H1 (cell line): Measurements from ENCODE around the gene JAK2. TPM values are rescaled to one million over a fixed set of nuclear protein-coding genes. Genes with fewer than 3 reads are reported as not detected.

Experiments used
- CTCF ChIA-PET: fragments of 300-600 bp; sonication (Branson Sonifier 250); formaldehyde crosslinking; loops from one replicate; lab custom pipeline; 2021; ENCODE audit not compliant: partially characterized antibody; lab: Charles Lee
- POLR2A ChIA-PET: fragments of 300-600 bp; sonication (Branson Sonifier 250); formaldehyde crosslinking; loops from one replicate; lab custom pipeline; 2021; ENCODE audit warnings: inconsistent platforms; ENCODE audit not compliant: partially characterized antibody; lab: Charles Lee
- DNase-seq, 2 experiments: peaks; one replicate each; pipeline versions ENCODE4 v3.0.0 to v3.0.0-alpha.2; 2010 to 2022; ENCODE audit warnings: low spot score in 2 of 2, low read depth in 1 of 2, mixed read lengths in 1 of 2
- FAIRE-seq: peaks from 2 replicates; lab custom pipeline; 2011; peaks lifted over from hg19 to GRCh38; lab: Jason Lieb, UNC
- H2AFZ ChIP-seq: 2 replicates; pipeline ENCODE4 v1.8.1; 2012; ENCODE audit warnings: low read length, inconsistent platforms
- H2AK5ac ChIP-seq: 2 replicates; pipeline ENCODE4 v1.6.1; 2013; ENCODE audit warnings: low read depth, low read length
- H2BK120ac ChIP-seq: replicated peaks from 2 replicates; pipeline ENCODE3; 2013; ENCODE audit warnings: low read depth, low read length, inconsistent platforms
- H2BK12ac ChIP-seq: 2 replicates; pipeline ENCODE4 v1.6.1; 2013; ENCODE audit warnings: low read depth, low read length
- H2BK15ac ChIP-seq: 2 replicates; pipeline ENCODE4 v1.6.1; 2013; ENCODE audit warnings: low read length
- H2BK20ac ChIP-seq: 2 replicates; pipeline ENCODE4 v1.6.1; 2013; ENCODE audit warnings: low read length
- H2BK5ac ChIP-seq: 2 replicates; pipeline ENCODE4 v1.6.1; 2013; ENCODE audit warnings: low read depth, low read length
- H3K14ac ChIP-seq: 2 replicates; pipeline ENCODE4 v1.6.1; 2013; ENCODE audit warnings: inconsistent platforms; ENCODE audit not compliant: insufficient read length
- H3K18ac ChIP-seq: 2 replicates; pipeline ENCODE4 v1.6.1; 2013; ENCODE audit warnings: low read length; ENCODE audit errors: extremely low read depth
- H3K23ac ChIP-seq: 2 replicates; pipeline ENCODE4 v1.6.1; 2013; ENCODE audit warnings: inconsistent platforms; ENCODE audit not compliant: insufficient read length
- H3K23me2 ChIP-seq: 2 replicates; pipeline ENCODE4 v1.6.1; 2013; ENCODE audit warnings: low read depth, low read length
- H3K27ac ChIP-seq: 2 replicates; pipeline ENCODE4 v1.6.1; 2011; ENCODE audit warnings: low read depth, low read length, inconsistent platforms
- H3K27me3 ChIP-seq, 4 experiments: replicated peaks in 1 of 4; 1 replicate in 1 of 4; 2 replicates in 3 of 4; pipeline versions ENCODE4 v1.6.1 to v1.8.1; 2011 to 2013; ENCODE audit warnings: low read length in 3 of 4, mild to moderate bottlenecking in 3 of 4, inconsistent platforms in 2 of 4, mixed read lengths in 2 of 4, moderate library complexity in 1 of 4; ENCODE audit not compliant: control insufficient read depth in 3 of 4, insufficient read depth in 3 of 4; ENCODE audit errors: extremely low read depth in 1 of 4
- H3K36me3 ChIP-seq, 4 experiments: 2 replicates each; pipeline versions ENCODE4 v1.6.1 to v1.8.1; 2011 to 2013; ENCODE audit warnings: mild to moderate bottlenecking in 4 of 4, low read length in 3 of 4, moderate library complexity in 2 of 4, control low read depth in 1 of 4, inconsistent platforms in 1 of 4; ENCODE audit not compliant: insufficient read depth in 4 of 4, control insufficient read depth in 2 of 4
- H3K4ac ChIP-seq: replicated peaks from 2 replicates; pipeline ENCODE3; 2013; ENCODE audit warnings: low read length, low read depth, mixed read lengths, inconsistent platforms; ENCODE audit not compliant: insufficient read length
- H3K4me1 ChIP-seq, 4 experiments: replicated peaks in 1 of 4; 1 replicate in 1 of 4; 2 replicates in 3 of 4; pipeline versions ENCODE4 v1.6.1 to v1.8.1; 2011 to 2013; ENCODE audit warnings: low read length in 3 of 4, inconsistent platforms in 2 of 4, mixed read lengths in 1 of 4; ENCODE audit not compliant: insufficient read depth in 4 of 4, control insufficient read depth in 3 of 4
- H3K4me2 ChIP-seq, 2 experiments: 2 replicates each; pipeline versions ENCODE4 v1.6.1 to v1.8.1; 2011 to 2013; ENCODE audit warnings: low read depth in 2 of 2, low read length in 2 of 2, control low read depth in 1 of 2, inconsistent platforms in 1 of 2, mild to moderate bottlenecking in 1 of 2; ENCODE audit not compliant: insufficient read depth in 1 of 2
- H3K4me3 ChIP-seq, 4 experiments: fragments of 200-600, 300-600 bp in 1 of 4; sonication (generic), shearing (Covaris generic), sonication (Bioruptor Twin) in 1 of 4; 2 replicates each; pipeline versions ENCODE4 v1.5.1 to v1.8.1; 2011 to 2016; ENCODE audit warnings: low read length in 4 of 4, low read depth in 3 of 4, control low read depth in 2 of 4, inconsistent platforms in 2 of 4, mild to moderate bottlenecking in 2 of 4, mixed read lengths in 1 of 4, moderate library complexity in 1 of 4; ENCODE audit not compliant: insufficient read depth in 2 of 4; ENCODE audit errors: extremely low read depth in 1 of 4
- H3K56ac ChIP-seq: replicated peaks from 2 replicates; pipeline ENCODE3; 2013; ENCODE audit warnings: low read depth, mild to moderate bottlenecking, mixed read lengths, low read length, inconsistent platforms; ENCODE audit not compliant: insufficient read length
- H3K79me1 ChIP-seq: 2 replicates; pipeline ENCODE4 v1.6.1; 2013; ENCODE audit warnings: low read depth, low read length, control low read depth
- H3K79me2 ChIP-seq, 2 experiments: 2 replicates each; pipeline versions ENCODE4 v1.6.1 to v1.8.1; 2012 to 2013; ENCODE audit warnings: low read length in 2 of 2, mild to moderate bottlenecking in 2 of 2, inconsistent platforms in 1 of 2; ENCODE audit not compliant: insufficient read depth in 2 of 2, control insufficient read depth in 1 of 2
- H3K9ac ChIP-seq, 4 experiments: replicated peaks in 1 of 4; 1 replicate in 1 of 4; 2 replicates in 3 of 4; pipeline versions ENCODE4 v1.6.1 to v1.8.1; 2011 to 2013; ENCODE audit warnings: low read depth in 3 of 4, low read length in 3 of 4, control low read depth in 2 of 4, mild to moderate bottlenecking in 2 of 4, moderate library complexity in 2 of 4, inconsistent platforms in 1 of 4; ENCODE audit errors: extremely low read depth in 1 of 4
- H3K9me3 ChIP-seq, 2 experiments: 2 replicates each; pipeline versions ENCODE4 v1.6.1 to v1.8.1; 2012 to 2013; ENCODE audit warnings: mild to moderate bottlenecking in 2 of 2, moderate library complexity in 2 of 2, control low read depth in 1 of 2, inconsistent platforms in 1 of 2, low read depth in 1 of 2, low read length in 1 of 2, mixed read lengths in 1 of 2; ENCODE audit not compliant: insufficient read depth in 2 of 2
- H4K20me1 ChIP-seq, 2 experiments: replicated peaks in 1 of 2; 2 replicates each; pipeline versions ENCODE3 to v1.8.1; 2011 to 2013; ENCODE audit warnings: inconsistent platforms in 2 of 2, low read length in 2 of 2, mild to moderate bottlenecking in 1 of 2; ENCODE audit not compliant: insufficient read depth in 2 of 2, control insufficient read depth in 1 of 2
- H4K5ac ChIP-seq: 2 replicates; pipeline ENCODE4 v1.6.1; 2013; ENCODE audit warnings: low read length, low read depth, mixed read lengths, inconsistent platforms; ENCODE audit not compliant: insufficient read length
- H4K8ac ChIP-seq: 2 replicates; pipeline ENCODE4 v1.8.0; 2013; ENCODE audit warnings: mild to moderate bottlenecking, moderate library complexity, low read length, inconsistent platforms; ENCODE audit not compliant: insufficient read depth; ENCODE audit errors: extremely low read depth
- H4K91ac ChIP-seq: replicated peaks from 2 replicates; pipeline ENCODE3; 2013; ENCODE audit warnings: low read length, mixed read lengths, inconsistent platforms; ENCODE audit not compliant: insufficient read length
- JUND ChIP-seq: IDR thresholded peaks from 2 replicates; pipeline ENCODE4 v1.6.1; 2011; ENCODE audit warnings: mild to moderate bottlenecking, improper control_type of control experiment, low read length
- TBP ChIP-seq: IDR thresholded peaks from 2 replicates; pipeline ENCODE4 v1.6.1; 2011; ENCODE audit warnings: low read depth, low read length, improper control_type of control experiment
- WGBS, 2 experiments: shearing (Covaris generic) in 1 of 2; methylation state at CpG; one replicate each; pipeline versions ENCODE4 v1.1.6 to v1.1.7; 2013 to 2015; ENCODE audit warnings: low lambda C conversion rate in 2 of 2, mixed read lengths in 2 of 2, inconsistent platforms in 1 of 2, low coverage in 1 of 2, missing lambda C conversion rate in 1 of 2; ENCODE audit not compliant: insufficient replicate concordance in 2 of 2, insufficient coverage in 1 of 2, insufficient read length in 1 of 2; ENCODE audit errors: extremely low coverage in 1 of 2, missing lambda C conversion rate in 1 of 2; 5-methylcytosine and 5-hydroxymethylcytosine counted together
- polyA plus RNA-seq, 7 experiments: library from polyadenylated mRNA; depleted of rRNA in 3 of 7; stranded (reverse) in 5 of 7; unstranded in 2 of 7; fragments of >200 nt in 5 of 7; fragments of 200-250 nt in 2 of 7; gene quantifications; 1 replicate in 5 of 7; 2 replicates in 1 of 7; 4 replicates in 1 of 7; pipeline versions ENCODE4 v1.2.1 to v1.2.3, GENCODE V29; 2011 to 2013; ENCODE audit warnings: missing spikeins in 2 of 7, mixed read lengths in 2 of 7
- total RNA-seq: library from RNA; stranded (reverse); fragmentation: NEBNext Ultra II Directional; extraction: Animal tissue kit (Norgen Biotek cat#: 25700); gene quantifications from 2 replicates; pipeline ENCODE4 v1.2.1, GENCODE V29; 2021

JAK2 gene
- total and polyA plus RNA-seq, 2 of the 8 experiments (the other 6 are each of a cell fraction or from before 2014, with no cell fraction given): 0.50 to 2.1 TPM

- no peak overlapping the region for H4K8ac ChIP-seq
- peaks cover 0 to 2% of the 10 kb centered on the region in 2 experiments; a peak in 1 of 4 replicates for H3K9me3 ChIP-seq
Measured at GRCh38 chr9:5095795-5096194, 110.7 kb downstream of the JAK2 start.

More at GRCh38 chr9:5095795-5096194, 110.7 kb downstream of the JAK2 start:
- DNase-seq (no peak), FAIRE-seq (no peak)
- Histone ChIP-seq H4K91ac (no peak overlapping the region), H2BK5ac (no peak overlapping the region), H4K5ac (no peak overlapping the region), H2BK20ac (no peak overlapping the region), H3K4ac (no peak overlapping the region), H3K4me1 (no peaks in the 10 kb centered on the region), H2BK15ac (no peak overlapping the region), H2BK12ac (no peak overlapping the region), H3K79me2 (no peaks in the 10 kb centered on the region), H3K36me3 (no peaks in the 10 kb centered on the region), H3K79me1 (no peaks in the 10 kb centered on the region), H3K56ac (no peak overlapping the region), H2AK5ac (no peak overlapping the region), H3K23me2 (no peaks in the 10 kb centered on the region), H2AFZ (no peak overlapping the region), H2BK120ac (no peak overlapping the region), H3K4me3 (no peak overlapping the region), H4K20me1 (no peaks in the 10 kb centered on the region), H3K4me2 (no peak overlapping the region), H3K18ac (no peak overlapping the region), H3K27ac (no peak overlapping the region), H3K9ac (no peak overlapping the region), H3K14ac (no peak overlapping the region), H3K27me3 (no peaks in the 10 kb centered on the region), H3K23ac (no peak overlapping the region)
- ChIA-PET POLR2A (interaction anchor here (1.5 kb wide), 2 partner anchors 111 to 302 kb away, joined by 3 to 4 read pairs; partner anchors contain the start of gene JAK2), CTCF (interaction anchor here (1.5 kb wide), 1 partner anchor 90 kb away, joined by 4 read pairs; the partner anchor contains the start of gene INSL6)
- TF ChIP-seq TBP (no peak), JUND (peak; percentile 87)
- 67% methylated on average over 1 to 2 of the region's 2 CpGs for WGBS, 2 experiments
